IPS DF 6.9 (cell line): ENCODE results near the gene GJB6.

Experiments used
- DNase-seq: peaks from one replicate; pipeline ENCODE4 v3.0.0-alpha.2; 2013; ENCODE audit warnings: low read depth, low spot score
- H3K27ac ChIP-seq: one replicate; pipeline ENCODE4 v1.5.1; 2013; ENCODE audit warnings: low read length, control low read depth
- H3K27me3 ChIP-seq: 2 replicates; pipeline ENCODE4 v1.6.1; 2013; ENCODE audit warnings: mild to moderate bottlenecking, low read length; ENCODE audit not compliant: control insufficient read depth, insufficient read depth
- H3K36me3 ChIP-seq: 2 replicates; pipeline ENCODE4 v1.6.1; 2013; ENCODE audit warnings: low read length; ENCODE audit not compliant: control insufficient read depth, insufficient read depth
- H3K4me1 ChIP-seq: 2 replicates; pipeline ENCODE4 v1.6.1; 2013; ENCODE audit warnings: low read length; ENCODE audit not compliant: control insufficient read depth, insufficient read depth
- H3K4me3 ChIP-seq: 2 replicates; pipeline ENCODE4 v1.5.1; 2013; ENCODE audit warnings: mild to moderate bottlenecking, low read length
- H3K9me3 ChIP-seq: 2 replicates; pipeline ENCODE4 v1.6.1; 2013; ENCODE audit warnings: low read length, inconsistent platforms; ENCODE audit not compliant: control insufficient read depth, insufficient read depth
- WGBS: extraction: QIAGEN DNeasy Blood & Tissue Kit; methylation state at CpG from one replicate; pipeline ENCODE4 v1.1.7; 2013; ENCODE audit warnings: mixed read lengths, missing lambda C conversion rate; ENCODE audit not compliant: insufficient read length, insufficient coverage; 5-methylcytosine and 5-hydroxymethylcytosine counted together

GJB6 gene

DNA sequence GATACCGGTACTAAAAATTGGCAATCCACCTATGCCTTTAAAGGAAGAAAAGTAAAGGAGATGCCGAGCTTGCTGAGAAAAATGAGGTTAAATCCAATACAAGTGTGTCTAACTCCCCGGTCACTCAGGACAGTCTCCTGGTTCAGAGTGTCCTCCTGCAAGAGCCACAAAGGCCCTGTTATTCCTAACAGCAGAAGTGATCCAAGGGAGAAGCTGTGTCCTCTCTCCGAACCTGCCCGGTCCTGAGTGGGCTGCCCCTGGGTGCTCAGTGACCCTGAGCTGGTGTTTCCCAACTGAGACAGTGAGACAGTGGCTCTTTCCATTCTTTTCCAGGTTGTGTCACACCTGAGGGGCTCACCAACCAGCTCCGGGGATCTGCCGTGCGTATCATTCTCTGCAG, 4.8 kb downstream of the GJB6 start:
- H3K4me1 ChIP-seq, result peaks cover 2% of the 10 kb centered on the region; the same call in 1 of the 2 replicates
- H3K27ac ChIP-seq, result no peak overlapping the region
- H3K27me3 ChIP-seq, result peaks cover 24% of the 10 kb centered on the region
- no peaks in the 10 kb centered on the region for H3K36me3 ChIP-seq
- H3K9me3 ChIP-seq, result no peaks in the 10 kb centered on the region
- no CpG with 5 or more reads among the region's 8 CpGs for WGBS
- no peak overlapping the region for H3K4me3 ChIP-seq
- DNase-seq, result no peak

DNA sequence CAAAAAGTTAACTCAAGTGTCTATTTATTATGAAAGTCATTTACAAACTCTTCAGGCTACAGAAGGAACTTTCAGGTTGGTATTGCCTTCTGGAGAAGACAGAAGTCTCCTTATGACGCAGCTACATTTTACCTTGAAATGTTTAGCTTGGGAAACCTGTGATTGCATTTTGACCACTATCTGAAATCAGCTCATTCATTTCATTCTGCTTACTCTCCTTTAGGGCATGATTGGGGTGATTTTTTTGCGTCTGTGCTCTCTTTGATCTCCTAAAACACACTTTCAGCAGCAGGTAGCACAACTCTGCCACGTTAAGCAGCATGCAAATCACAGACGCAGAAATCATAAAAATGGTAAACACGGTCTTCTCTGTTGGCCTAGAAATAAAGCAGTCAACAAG, 9.6 kb downstream of the GJB6 start:
- no CpG with 5 or more reads among the region's 5 CpGs for WGBS
- Histone ChIP-seq H3K27ac (no peak overlapping the region), H3K9me3 (no peaks in the 10 kb centered on the region), H3K36me3 (no peaks in the 10 kb centered on the region), H3K4me3 (no peak overlapping the region), H3K27me3 (no peaks in the 10 kb centered on the region), H3K4me1 (no peaks in the 10 kb centered on the region)
- no peak for DNase-seq

DNA sequence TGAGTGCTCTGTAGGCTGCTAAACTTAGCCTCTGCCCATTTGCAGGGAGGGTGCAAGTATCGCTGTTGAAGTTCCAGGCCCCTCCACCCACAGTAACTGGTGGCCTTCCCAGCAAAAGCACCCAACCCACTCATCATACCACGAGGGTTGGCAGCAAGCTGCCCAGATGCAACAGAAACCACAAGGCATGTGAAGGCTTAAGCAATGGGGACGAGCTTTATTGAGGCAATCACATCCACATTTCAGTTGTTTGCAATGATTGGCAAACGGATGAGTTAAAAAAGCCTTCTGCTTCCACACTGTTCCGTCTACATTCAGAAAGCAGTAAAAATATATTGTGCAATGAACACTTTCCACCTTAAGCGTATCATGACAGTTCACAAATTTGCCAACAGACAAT, 10.3 kb downstream of the GJB6 start:
- H3K27me3 ChIP-seq, result no peaks in the 10 kb centered on the region
- H3K4me1 ChIP-seq, result no peaks in the 10 kb centered on the region
- no CpG with 5 or more reads among the region's 6 CpGs for WGBS
- H3K36me3 ChIP-seq, result no peaks in the 10 kb centered on the region
- H3K4me3 ChIP-seq, result no peak overlapping the region
- H3K27ac ChIP-seq, result no peak overlapping the region
- H3K9me3 ChIP-seq, result no peaks in the 10 kb centered on the region
- no peak for DNase-seq

DNA sequence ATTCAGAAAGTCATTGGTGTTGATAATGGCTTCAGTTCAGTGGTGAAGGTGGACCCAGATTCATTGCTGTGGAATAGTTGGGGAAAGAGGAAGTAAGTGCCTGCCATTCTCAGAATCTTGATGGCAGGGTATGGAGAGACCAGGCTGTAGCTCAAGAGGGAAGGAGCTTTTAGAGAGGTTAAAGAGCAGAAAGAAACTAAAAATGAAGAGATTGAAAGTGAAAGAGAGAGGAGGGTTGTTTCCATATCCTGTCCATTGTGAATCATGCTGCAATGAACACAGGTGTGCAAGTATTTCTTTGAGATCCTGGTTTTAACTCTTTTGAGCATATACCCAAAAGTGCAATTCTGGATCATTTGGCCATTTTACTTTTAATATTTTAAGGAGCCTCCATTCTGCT, 12.5 kb downstream of the GJB6 start:
- Histone ChIP-seq H3K27me3 (no peaks in the 10 kb centered on the region), H3K4me3 (no peak overlapping the region), H3K9me3 (no peaks in the 10 kb centered on the region), H3K36me3 (no peaks in the 10 kb centered on the region), H3K4me1 (no peaks in the 10 kb centered on the region), H3K27ac (no peak overlapping the region)
- no peak for DNase-seq

DNA sequence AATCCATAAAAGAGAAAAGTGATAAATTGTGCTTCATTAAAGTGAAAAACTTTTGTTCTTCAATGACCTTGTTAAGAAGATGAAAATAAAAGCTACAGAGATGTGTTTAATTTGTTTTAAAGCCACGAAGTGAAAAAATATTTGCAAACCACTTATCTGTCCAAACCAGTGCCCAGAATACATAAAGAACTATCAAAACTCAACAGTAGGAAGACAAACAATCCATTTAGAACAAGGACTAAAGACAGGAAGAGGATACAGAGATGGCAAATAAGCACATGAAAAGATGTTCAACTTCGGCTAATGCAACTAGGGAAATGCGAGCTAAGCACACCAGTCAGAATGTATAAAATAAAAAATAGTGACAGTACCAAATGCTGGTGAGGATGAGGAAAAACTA, 15.0 kb downstream of the GJB6 start:
- no peaks in the 10 kb centered on the region for H3K4me1 ChIP-seq
- no peak overlapping the region for H3K27ac ChIP-seq
- H3K27me3 ChIP-seq, result no peaks in the 10 kb centered on the region
- no CpG with 5 or more reads among the region's 3 CpGs for WGBS
- no peaks in the 10 kb centered on the region for H3K9me3 ChIP-seq
- no peak for DNase-seq
- H3K36me3 ChIP-seq, result no peaks in the 10 kb centered on the region
- H3K4me3 ChIP-seq, result no peak overlapping the region

DNA sequence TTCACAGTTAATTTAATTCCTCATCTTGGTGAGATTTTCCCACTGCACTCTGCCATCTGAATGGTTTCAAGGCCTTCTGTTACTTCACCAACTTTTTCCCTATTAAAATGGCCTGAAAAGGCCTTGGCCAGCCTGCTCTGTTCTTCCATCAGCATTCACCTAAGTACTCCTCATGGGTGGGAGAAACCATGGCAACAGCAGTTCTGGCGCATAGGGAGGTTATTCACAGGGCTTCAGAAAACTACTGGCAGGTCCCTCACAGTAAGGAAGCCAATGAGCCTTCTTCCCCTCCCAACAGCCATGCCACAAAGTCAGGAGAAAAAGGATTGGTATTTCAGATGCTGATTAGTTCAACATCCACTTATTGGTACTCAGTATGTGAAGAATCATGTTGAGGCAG, 22.2 kb downstream of the GJB6 start:
- no peak overlapping the region for H3K27ac ChIP-seq
- no CpG with 5 or more reads among the region's 1 CpG for WGBS

DNA sequence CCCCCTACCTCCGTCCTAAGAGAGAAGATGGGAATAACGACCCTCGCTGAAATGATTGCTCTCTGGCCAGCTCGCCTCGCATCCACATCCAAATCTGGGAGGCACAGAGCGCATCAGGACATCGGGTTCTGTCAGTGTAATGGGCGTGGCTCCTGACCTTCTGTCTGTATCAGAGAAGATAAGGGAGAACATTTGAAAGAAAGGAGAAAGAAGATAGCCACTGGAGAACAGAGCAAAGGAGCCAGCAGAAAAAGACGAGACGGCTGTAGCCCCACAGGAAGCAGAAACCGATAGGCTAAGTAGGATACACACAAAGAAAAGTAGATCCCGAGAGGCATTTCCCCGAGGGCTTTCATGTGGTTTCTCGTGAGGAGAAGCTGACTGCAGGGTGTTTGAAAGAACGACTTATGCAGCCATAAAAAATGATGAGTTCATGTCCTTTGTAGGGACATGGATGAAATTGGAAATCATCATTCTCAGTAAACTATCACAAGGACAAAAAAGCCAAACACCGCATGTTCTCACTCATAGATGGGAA, 25.4 kb downstream of the GJB6 start:
- no CpG with 5 or more reads among the region's 16 CpGs for WGBS
- Histone ChIP-seq H3K4me3 (no peak overlapping the region), H3K27ac (no peak overlapping the region), H3K9me3 (no peaks in the 10 kb centered on the region), H3K4me1 (no peaks in the 10 kb centered on the region), H3K27me3 (no peaks in the 10 kb centered on the region), H3K36me3 (no peaks in the 10 kb centered on the region; the same call in 1 of the 2 replicates)
- no peak for DNase-seq

More for the DNA sequence above, 22.2 kb downstream of the GJB6 start:
- no peaks in the 10 kb centered on the region for H3K27me3 ChIP-seq
- DNase-seq, result no peak
- no peak overlapping the region for H3K4me3 ChIP-seq
- H3K4me1 ChIP-seq, result no peaks in the 10 kb centered on the region
- H3K36me3 ChIP-seq, result no peaks in the 10 kb centered on the region; the same call in 1 of the 2 replicates
- no peaks in the 10 kb centered on the region for H3K9me3 ChIP-seq

DNA sequence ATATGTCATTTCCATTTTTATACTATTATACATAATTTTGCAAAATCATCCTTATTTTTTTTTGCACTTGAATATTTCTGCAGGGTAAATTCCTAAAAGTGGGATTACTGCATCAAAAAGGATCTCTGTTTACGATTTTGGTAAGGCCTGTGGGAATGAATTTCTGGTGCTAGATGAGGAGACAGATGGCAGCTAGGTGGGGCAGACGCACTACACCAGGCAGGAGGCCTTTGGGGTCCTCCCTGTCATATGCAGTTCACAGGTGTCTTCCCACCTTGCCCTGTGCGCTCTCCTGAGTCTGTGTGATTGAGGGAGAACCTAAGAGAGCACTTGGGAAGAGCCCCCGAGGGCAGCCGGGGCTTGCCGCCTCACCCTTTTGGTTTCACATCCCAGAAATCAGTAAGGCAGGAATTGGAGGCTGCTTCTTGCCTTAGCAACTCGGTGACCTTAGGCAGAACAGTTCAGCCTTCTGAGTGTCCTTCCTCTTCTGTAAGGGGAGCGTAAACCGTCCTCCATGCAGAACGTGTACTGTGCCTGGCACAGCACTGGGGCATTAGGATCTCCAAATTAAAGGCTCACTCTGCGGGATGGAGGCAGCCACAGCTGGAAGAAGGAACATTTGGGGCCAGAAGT, 25.9 kb downstream of the GJB6 start:
- WGBS, result no CpG with 5 or more reads among the region's 11 CpGs
- Histone ChIP-seq H3K36me3 (no peaks in the 10 kb centered on the region; the same call in 1 of the 2 replicates), H3K9me3 (no peaks in the 10 kb centered on the region), H3K27ac (no peak overlapping the region), H3K27me3 (no peaks in the 10 kb centered on the region), H3K4me3 (no peak overlapping the region), H3K4me1 (no peaks in the 10 kb centered on the region)
- DNase-seq, result no peak

DNA sequence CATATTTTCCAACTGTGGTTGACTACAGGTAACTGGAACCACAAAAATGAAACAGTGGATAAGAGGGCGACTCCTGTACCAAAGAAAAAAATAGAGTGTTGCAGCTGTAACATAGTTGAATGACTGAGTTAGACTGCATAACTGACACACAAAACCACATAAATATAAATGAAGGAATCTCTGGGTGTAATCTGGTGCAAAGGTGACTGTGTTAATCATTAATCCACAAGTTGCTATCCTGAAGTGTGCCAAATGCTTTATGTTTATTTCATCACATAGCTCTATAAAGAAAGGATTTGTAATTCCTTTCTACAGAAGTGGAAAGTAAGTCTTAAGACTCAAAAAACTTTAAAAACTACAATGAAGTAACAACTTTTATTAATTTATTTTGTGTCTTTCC, 33.3 kb downstream of the GJB6 start:
- no peak overlapping the region for H3K4me3 ChIP-seq
- peaks cover 22% of the 10 kb centered on the region for H3K27me3 ChIP-seq
- WGBS, result no CpG with 5 or more reads among the region's 1 CpG
- no peaks in the 10 kb centered on the region for H3K9me3 ChIP-seq
- no peak overlapping the region for H3K27ac ChIP-seq
- H3K4me1 ChIP-seq, result no peaks in the 10 kb centered on the region; the same call in 1 of the 2 replicates
- H3K36me3 ChIP-seq, result no peaks in the 10 kb centered on the region
- no peak for DNase-seq

DNA sequence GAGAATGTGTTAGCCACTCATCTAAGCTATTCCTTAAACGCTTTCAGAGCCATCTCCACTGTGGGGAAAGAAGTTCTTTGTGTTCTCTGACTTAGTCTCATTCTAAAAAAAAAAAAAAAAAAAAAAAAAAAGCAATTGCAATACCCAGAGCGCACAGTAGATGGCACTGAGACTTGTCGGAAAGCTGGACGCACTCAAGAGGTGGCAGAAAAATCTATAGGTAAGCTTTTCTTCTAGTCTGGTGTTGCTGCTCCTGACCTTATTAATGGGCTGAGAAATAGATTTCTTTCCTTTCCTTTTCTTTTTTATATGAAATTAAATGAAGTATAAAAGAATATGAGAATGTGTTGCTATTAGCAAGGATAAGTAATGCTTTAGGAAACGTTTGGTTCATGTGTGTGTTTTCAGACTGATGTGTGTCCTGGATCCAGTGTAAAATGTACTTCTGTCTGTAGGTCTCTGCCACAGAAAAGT, 34.7 kb downstream of the GJB6 start:
- no peak for DNase-seq
- Histone ChIP-seq H3K9me3 (no peaks in the 10 kb centered on the region), H3K36me3 (no peaks in the 10 kb centered on the region), H3K4me3 (no peak overlapping the region), H3K27me3 (peaks cover 32% of the 10 kb centered on the region), H3K4me1 (no peaks in the 10 kb centered on the region; the same call in 1 of the 2 replicates), H3K27ac (no peak overlapping the region)
- WGBS, result 100% methylated on average over 1 of the region's 5 CpGs

DNA sequence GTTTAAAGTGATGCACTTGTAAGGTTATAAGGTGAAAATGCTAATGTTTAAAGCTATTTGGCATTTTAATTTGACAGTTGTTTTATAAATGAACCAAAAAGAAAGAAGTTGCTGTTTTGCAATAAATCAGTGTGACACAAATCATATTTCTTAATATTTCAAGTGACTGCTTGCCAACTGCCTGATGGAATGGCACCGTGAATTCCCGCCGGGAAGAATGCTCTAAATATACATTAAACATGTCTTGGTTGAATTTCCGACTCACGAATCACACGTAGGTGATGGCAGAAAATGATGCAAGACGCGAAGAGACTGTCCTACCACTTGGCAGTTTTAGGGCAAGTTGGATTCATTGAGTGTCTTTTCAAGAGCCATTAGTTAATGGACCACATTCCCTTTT, 36.3 kb downstream of the GJB6 start:
- Histone ChIP-seq H3K36me3 (no peaks in the 10 kb centered on the region), H3K27me3 (peaks cover 47% of the 10 kb centered on the region)
- WGBS, result no CpG with 5 or more reads among the region's 8 CpGs

More for the DNA sequence above, 36.3 kb downstream of the GJB6 start:
- Histone ChIP-seq H3K27ac (no peak overlapping the region), H3K4me1 (peaks cover 1% of the 10 kb centered on the region; the same call in 1 of the 2 replicates), H3K4me3 (no peak overlapping the region), H3K9me3 (no peaks in the 10 kb centered on the region)
- DNase-seq, result no peak
